ENCODE results near the gene CATSPER1.
"Not testable (repeated sequence)": the region's sequence is repeated elsewhere in the genome, so short reads cannot be mapped to it uniquely, and the experiment has no call there.

CATSPER1 gene

DNA sequence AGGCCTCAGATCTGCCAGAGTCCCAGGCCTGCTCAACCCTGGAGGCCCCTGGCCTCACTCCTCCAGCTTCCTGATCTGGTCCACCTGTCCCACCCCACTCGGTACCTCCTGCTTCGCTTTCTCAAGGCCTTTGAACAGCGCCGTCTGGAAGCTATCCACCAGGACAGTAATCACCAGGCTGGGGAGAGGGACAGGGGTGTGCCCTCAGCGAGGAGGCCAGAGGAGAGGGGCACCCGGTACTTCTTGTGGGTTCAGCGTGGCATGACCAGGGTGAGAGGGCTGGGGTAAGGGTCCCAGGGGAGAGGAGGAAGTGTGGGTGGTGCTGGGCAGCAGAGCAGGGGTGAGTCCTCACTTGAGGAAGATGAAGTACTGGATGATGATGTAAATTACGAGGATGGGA is 6.1 kb downstream of the CATSPER1 start:
- TF ChIP-seq ZNF274 (IDR thresholded peaks at IDR 0.05; ENCODE audit: low read depth, low read length): no peak
- H3K4me3 ChIP-seq (ENCODE audit: low read length): no peak overlapping the region

DNA sequence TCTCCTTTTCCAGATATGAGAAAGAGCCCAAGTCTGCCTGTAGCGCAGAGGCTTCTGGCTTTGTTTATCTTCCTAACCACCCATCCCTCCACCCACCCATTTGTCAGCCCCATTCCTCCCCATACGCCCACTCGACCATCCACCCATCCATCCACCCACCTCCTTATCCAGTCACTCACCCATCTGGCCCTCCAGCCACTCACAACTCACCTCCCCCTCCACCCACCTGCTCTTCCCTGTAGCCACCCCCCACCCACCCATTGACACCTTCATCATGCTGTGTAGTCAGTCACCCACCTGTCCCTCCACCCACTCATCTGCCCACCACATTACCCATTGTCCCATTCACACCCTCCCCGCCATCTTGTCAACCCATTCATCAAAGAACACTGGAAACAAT is 9.0 kb downstream of the CATSPER1 start:
- no peak overlapping the region for H3K4me3 ChIP-seq (ENCODE audit: low read length)
- no peak for TF ChIP-seq ZNF274 (IDR thresholded peaks at IDR 0.05; ENCODE audit: low read depth, low read length)

DNA sequence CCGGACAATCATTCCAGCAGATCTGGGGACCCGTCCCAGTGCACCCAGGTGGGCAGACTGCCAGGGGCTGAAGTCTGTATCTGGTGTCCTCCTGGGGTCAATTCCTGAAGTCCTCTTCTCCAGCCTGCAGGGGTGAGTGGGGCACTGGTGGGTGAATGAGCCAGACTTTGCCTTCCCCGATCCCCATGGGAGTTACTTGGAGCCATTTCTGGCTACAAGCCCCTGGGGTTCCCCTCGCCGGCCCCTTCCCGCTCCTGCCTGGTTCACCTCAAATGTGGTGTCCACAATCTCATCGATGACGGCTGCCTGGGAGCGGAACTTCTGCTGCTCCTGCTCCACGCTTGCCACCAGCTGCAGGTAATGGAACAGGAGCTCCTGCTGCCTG is 9.5 kb downstream of the CATSPER1 start:
- TF ChIP-seq ZNF274 (IDR thresholded peaks at IDR 0.05; ENCODE audit: low read depth, low read length): no peak
- no peak overlapping the region for H3K4me3 ChIP-seq (ENCODE audit: low read length)

DNA sequence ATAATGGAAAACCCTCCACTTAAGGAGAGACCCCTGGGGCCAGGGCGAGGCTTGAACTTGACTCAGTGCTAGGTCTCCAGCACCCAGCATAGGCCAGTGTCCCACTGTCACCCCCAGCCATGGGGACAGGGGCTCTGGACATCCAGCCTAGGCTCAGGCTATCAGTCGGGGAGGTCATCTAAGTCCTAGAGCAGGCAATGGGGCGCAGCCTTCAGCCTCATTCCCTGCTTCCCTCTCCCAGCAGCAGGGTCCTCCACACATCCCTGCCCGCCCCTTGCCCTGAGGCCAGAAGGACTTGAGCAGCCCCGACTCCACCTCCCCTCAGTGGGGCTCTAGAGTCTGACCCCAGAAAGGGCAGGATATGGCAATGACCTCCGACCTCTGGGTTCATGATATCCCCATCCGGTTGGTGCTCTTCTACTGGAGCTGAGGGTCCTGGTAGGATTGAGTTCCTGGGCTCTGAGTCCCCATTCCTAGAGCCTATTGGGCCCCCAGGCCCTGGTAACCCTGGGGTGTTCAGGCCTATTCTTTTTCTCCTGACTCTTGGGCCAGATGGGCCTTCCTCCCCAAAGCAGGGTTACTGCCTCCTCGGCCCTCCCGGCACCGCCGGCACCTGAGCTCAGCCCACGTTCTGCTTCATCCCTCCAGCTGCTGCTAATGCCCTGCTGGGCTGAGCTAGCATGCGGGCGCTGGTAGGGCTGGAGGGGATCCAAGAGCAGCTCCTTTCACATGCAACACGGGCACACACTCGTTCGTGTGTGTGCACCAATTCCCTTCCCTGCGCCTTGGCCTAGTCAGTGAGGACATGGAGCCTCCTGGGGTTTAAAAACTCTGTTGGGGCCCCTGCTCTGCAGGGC is 10.1 kb downstream of the CATSPER1 start:
- H3K4me3 ChIP-seq (ENCODE audit: low read length): no peak overlapping the region
- TF ChIP-seq ZNF274 (IDR thresholded peaks at IDR 0.05; ENCODE audit: low read depth, low read length): no peak

DNA sequence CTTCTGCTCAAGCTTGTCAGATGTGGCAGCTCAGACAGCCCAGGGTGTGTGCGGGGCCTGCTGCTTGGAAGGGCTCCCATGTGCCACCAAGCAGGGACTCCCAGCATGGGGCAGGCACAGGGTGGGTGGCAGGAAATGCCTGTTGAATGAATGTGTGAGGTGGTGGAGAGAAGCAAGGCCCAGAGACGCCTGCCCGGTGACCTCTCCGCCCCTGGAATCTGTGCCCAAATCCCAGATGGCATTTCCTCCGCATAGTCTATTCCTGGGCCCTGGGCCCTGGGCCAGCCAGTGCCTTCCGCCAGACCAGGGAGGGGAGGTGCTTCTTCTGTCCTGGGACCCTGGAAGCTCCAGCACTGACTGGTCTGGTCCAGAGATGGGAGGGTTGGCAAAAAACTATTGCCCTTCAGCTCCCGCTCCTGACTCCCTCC is 10.8 kb downstream of the CATSPER1 start:
- H3K4me3 ChIP-seq (ENCODE audit: low read length): no peak overlapping the region
- no peak for TF ChIP-seq ZNF274 (IDR thresholded peaks at IDR 0.05; ENCODE audit: low read depth, low read length)

DNA sequence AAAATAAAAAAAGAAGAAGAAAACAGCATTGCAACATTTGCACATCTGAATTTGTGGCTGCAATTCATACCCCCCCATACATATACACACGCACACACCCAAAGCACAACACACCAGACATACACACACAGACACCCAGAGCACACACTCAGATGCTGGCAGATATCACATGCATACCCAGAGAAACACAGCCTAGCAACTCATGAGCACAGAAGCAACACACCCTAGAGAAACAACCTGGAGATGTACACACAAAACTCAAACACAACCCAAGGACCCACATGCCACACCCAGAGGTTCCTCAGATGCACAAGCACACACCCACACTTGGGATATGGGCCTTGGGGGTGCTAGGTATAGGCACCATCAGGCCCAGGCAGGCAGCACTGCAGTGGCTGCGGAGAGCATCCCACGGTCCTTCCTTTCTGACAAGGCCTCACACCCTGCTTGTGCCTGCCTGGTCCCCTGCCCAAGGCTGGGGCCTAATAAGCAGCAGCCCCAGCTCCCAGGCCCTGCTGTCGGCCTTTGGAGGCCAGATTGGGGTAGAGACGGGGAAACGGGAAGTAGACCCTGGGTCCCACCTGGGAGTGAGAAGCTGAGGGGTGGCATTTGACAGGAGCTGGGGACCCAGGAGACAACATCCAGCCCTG is 11.3 kb downstream of the CATSPER1 start:
- H3K4me3 ChIP-seq (ENCODE audit: low read length): no peak overlapping the region
- TF ChIP-seq ZNF274 (IDR thresholded peaks at IDR 0.05; ENCODE audit: low read depth, low read length): no peak

DNA sequence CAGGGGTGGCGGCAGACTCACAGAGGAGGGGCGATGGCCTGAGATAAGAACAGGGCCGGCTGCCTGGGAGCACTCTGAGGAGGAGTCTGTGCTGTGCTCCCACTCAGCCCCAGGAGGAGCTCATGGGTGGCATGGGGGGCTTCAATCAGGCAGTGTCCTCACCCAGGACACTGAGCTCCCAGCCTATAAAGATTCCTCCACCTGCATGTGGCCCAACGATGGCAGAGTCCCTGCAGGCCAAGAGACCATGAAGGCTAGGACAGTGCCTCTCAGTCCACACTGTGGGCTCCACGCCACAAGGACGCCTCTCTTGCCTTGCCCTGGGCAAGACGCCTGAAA is 12.5 kb downstream of the CATSPER1 start:
- H3K4me3 ChIP-seq (ENCODE audit: low read length): no peak overlapping the region
- TF ChIP-seq ZNF274 (IDR thresholded peaks at IDR 0.05; ENCODE audit: low read depth, low read length): no peak

DNA sequence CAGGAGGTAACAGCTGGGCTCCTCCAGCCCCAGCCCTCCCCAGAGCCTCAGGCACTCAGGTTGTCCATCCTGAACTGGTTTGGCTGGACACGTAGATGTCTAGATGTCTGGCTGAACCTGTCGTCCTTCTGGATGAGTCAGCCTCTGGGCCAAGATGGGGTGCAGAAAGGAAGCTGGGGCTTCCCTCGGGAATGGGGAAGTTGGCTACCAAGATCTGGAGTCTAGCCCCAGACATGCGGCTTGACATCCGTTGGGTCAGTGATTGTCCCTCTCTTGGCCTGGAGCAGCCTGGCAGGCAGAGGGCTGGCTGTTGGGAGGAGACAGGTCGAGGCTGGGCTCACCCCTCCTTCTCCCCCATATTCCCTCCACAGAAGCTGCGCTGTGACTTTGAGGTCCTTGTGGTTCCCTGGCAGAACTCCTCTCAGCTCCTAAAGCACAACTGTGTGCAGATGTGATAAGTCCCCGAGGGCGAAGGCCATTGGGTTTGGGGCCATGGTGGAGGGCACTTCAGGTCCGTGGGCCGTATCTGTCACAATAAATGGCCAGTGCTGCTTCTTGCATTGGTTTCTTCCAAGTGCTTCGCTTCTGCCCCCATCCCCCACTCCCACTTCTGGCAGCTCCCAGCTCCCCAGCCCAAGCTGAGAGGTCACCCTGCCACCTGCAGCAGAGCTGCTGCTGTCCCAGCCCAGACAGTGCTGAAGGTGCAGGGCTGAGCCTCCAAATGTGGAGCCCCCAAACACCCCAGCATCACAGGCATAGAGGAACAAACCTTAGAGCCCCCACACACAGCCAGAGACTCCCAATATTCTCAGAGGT is 13.1 kb downstream of the CATSPER1 start:
- no peak overlapping the region for H3K4me3 ChIP-seq (ENCODE audit: low read length)
- TF ChIP-seq ZNF274 (IDR thresholded peaks at IDR 0.05; ENCODE audit: low read depth, low read length): no peak

DNA sequence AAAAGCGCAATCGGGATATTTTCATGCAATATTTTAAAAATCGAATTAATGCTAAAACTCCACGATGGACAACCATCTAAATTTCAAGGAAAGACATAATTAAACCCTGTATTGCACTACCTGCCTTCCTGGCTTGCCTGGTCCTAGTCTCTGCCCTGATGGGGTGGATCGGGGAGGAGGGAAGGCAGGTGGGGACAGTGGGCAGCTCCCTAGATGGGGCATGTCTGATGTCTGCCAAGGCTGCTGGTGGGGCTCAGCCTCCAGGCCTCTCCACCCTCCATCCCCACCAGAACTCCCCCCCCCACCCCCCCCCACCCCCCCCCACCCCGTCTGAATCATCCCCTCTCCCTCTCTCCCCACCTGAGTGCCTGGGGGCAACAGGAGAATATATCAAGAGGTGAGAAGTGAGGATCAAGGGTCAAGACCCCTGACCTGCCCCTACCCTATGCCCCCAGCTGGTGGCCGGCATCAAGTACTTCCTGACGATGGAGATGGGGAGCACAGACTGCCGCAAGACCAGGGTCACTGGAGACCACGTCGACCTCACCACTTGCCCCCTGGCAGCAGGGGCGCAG is 13.8 kb downstream of the CATSPER1 start:
- no peak overlapping the region for H3K4me3 ChIP-seq (ENCODE audit: low read length)
- no peak for TF ChIP-seq ZNF274 (IDR thresholded peaks at IDR 0.05; ENCODE audit: low read depth, low read length)

DNA sequence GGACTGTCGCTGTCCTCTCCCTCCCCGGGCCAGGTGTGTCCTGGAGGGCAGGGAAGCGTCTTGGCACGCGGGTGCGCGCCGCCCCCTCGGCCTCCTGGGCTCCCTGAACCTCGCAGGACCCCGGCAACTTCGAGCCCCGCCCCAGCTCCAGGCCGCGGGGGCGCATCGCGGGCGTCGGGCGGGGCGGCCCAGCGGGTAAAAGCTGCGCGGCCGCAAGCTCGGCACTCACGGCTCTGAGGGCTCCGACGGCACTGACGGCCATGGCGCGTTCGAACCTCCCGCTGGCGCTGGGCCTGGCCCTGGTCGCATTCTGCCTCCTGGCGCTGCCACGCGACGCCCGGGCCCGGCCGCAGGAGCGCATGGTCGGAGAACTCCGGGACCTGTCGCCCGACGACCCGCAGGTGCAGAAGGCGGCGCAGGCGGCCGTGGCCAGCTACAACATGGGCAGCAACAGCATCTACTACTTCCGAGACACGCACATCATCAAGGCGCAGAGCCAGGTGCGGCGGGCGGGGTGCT is 14.4 kb downstream of the CATSPER1 start, which contains the start of gene CST6:
CST6 (plus strand) TSS at position 224 of the 519 bp plus-strand sequence; CDS start at position 261, 37 bp downstream.
- TF ChIP-seq ZNF274 (IDR thresholded peaks at IDR 0.05; ENCODE audit: low read depth, low read length): no peak
- no peak within 1 kb of the TSS for H3K4me3 ChIP-seq (ENCODE audit: low read length)

DNA sequence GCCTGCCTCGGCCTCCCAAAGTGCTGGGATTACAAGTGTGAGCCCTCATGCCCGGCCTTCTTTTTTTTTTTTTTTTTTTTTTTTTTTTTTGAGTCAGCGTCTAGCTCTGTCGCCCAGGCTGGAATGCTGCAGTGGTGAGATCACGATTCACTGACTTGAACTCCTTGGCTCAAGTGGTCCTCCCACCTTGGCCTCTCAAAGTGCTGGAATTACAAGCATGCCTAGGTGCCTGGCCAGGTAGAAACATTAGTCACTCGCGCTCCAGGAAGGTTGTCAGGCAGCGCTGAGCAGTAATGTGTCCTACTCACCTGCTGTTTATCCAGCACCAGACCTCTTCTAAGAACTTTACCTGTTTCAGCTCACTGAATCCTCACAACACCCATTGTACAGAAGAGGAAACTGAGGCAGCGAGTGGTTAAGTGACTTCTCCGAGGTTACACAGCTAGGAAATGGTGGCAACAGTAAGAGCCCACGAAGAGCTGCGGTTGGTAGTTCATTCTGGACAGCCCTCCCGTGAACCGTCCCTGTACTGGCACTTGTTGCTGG is 15.0 kb downstream of the CATSPER1 start:
- no peak overlapping the region for H3K4me3 ChIP-seq (ENCODE audit: low read length)

DNA sequence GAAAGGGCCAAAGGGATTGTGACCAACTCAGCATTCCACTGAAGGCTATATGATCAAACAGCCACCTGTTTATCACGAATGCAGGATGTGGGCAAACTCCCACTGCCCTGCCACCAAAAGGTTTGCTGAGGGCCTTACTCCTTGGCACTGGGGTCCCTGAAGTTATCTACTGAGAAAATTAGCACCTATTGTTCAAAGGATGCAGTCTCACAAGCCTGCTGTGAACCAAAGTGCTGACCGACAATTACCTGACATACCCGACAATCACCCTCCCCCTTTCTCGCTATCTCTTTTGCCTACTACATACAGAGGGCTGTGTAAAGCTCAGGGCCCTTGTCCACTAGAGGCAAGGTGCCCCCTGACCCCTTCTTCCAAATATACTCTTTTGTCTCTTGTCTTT is 16.2 kb downstream of the CATSPER1 start:
- not testable (repeated sequence) for H3K4me3 ChIP-seq (ENCODE audit: low read length)

More for the DNA sequence above, 15.0 kb downstream of the CATSPER1 start:
- no peak for TF ChIP-seq ZNF274 (IDR thresholded peaks at IDR 0.05; ENCODE audit: low read depth, low read length)

DNA sequence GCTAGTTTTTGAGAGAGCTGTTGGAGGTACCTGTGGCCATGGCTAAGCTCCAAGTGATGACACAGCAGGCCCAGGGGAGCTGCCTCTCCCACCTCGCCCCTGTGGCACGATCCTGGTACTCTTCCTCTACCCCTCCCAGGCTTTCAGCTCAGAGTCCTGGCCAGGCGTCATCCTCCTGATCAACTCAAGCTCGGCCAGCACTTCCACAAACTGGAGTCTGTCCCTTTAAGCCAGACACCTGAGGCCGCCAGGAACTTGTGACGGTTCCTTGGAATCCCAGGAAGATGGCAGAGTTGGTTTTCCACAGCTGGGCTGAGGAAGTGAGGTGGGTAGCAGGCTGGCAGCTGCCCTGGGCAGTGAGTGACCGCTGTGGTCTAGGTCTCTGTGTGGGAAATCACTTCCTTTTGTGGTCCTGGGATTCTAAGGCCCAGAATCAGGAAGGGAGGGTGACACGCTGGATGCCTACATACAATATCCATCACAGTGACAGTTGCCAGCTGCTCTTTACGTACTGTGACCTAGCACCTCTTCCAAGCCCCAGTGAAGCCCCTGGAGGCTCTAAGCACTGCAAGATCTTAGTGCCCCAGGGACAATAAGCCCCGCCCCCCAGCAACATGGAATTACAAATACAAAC is 17.7 kb downstream of the CATSPER1 start:
- no peak overlapping the region for H3K4me3 ChIP-seq (ENCODE audit: low read length)
- no peak for TF ChIP-seq ZNF274 (IDR thresholded peaks at IDR 0.05; ENCODE audit: low read depth, low read length)
